HG03097 (cell line): Measurements from ENCODE around the gene ZNF284.
"Not testable (repeated sequence)": the region's sequence is repeated elsewhere in the genome, so short reads cannot be mapped to it uniquely, and the experiment has no call there.

Experiments used
- ATAC-seq: cut with Tn5 transposase; IDR thresholded peaks from one replicate; pipeline ENCODE4 v1.9.1; 2021; ENCODE audit not compliant: unreplicated experiment, low FRiP score

Gene ZNF284

DNA sequence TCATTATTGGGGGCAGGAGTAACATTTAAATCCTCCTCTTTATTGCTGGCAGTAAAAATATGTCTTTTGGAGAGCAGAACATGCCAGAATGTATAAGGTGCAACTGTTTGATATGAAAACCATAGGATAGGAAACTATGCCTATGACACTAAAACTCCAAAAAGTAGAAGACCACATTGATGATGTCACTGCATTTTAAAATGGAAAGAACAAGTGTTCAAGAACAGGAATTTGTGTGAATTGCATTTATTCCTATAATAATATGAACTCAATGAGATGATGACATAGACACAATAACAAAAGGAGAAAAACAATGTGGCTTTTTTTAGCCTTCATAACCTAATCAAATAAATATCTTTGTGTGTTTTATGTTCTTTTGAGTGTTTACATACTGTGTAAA, 37.5 kb downstream of the ZNF284 start:
- no peak for ATAC-seq

DNA sequence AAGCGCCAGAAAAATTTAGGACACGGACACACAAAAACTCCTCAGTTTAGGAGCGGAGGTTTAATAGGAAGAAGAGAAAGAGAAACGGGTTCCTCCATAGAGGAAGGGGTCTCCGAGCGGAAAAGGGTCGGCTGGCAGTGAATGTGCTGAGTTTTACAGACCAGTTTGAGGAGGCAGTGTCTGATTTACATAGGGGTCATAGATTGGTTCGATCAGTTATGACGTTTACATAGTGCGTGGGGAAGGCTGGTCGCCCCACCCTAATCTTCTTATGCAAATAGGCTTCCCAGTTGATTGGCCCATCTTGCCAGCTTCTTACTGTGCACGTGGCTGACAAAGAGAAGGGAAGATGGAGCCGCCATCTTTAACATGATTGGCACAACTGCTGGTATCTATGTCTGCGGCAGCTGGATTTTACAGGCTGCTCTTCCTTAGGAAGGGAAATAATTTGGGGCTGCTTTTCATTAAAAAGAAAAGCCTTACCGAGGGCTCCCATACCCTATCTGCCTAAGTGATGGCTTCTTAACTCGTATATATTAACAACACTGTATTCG, 40.0 kb downstream of the ZNF284 start:
- ATAC-seq = no peak

DNA sequence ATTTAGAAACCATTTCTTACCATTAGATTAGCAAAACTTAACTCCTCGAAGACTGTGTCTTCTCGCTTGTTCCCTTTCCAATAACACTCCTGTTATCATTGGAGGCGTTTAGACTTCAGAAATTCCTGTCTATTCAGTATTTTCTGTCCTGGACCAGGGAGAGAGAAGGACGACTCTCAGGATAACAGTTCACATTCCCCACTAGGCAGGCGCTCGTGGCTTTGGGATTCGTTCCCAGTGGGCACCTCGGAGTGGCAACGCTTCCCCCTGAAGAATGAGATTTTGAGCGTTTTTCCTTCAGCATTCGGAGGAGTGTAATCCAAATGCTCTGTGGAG, 40.8 kb downstream of the ZNF284 start:
- no peak for ATAC-seq

DNA sequence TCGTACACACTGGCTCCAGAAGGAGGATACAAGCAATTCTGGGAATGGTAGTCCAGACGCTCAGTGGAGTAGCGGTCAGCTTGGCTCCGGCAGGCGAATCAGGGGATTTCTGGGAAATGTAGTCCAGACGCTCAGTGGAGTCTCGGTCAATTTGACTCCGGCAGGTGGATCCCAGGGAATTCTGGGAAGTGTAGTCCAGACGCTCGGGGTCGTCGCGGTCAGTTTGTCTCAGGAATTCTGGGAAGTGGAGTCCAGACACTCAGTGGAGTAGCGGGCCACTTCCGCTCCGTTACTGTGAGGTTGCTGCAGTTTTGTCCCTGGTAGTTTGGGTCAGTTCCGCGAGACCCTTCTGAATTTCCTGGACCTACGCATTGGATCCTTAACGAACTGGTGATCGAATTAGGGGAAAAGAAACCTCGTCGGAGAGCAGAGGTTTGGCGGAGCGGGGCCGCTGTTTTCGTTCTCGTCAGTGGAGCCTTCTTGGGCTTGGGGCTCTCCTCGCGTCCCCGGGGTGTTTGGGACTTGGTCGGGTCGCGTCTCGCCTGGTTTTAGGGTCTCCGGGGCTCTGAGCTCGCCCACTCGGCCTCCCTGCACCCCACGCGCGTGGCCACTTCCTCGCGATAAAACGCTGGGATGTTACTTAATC, 41.3 kb downstream of the ZNF284 start, which contains the start of gene ZNF225:
TSS of gene ZNF225 (plus strand) at position 262 of the 646 bp plus-strand sequence. CDS start 2,429 bp downstream, outside the sequence.
- ATAC-seq = peak; percentile 93

DNA sequence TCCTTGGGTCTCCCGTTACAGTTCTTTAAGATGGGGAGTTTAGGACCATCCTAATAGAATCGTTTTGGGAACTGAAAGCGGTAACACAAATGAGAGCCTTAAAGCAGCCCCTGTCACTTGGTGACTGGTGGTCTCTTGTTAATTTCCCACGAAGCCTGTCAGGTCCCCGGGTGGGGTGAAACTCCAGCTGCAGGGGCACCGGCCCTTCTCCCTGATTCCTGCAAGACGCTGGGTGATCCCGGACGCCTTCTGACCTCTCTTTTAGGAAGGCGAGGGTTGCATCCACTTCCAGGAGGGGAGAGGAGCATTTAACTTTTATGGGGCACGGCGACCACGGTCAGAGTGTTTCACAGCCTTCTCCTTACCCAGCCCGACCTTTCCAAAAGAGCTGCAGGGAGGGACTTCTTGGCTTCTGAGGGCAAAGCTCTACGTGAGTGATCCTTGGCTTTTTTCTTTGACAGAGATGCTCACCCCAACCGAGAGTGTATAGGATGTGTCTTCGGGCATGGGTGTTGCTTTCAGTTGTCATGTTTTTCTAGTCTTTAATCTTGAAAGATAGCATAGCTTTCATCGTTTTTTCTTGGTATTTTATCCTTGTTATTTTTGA, 41.9 kb downstream of the ZNF284 start:
- ATAC-seq = no peak

DNA sequence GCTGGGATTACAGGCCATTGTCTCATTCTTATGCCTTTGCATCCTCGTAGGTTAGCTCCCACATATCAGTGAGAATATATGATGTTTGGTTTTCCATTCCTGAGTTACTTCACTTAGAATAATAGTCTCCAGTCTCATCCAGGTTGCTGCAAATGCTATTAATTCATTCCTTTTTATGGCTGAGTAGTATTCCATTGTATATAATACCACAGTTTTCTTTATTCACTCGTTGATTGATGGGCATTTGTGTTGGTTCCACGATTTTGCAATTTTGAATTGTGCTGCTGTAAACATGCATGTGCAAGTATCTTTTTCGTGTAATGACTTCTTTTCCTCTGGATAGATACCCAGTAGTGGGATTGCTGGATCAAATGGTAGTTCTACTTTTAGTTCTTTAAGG, 49.2 kb downstream of the ZNF284 start:
- ATAC-seq = not testable (repeated sequence)

DNA sequence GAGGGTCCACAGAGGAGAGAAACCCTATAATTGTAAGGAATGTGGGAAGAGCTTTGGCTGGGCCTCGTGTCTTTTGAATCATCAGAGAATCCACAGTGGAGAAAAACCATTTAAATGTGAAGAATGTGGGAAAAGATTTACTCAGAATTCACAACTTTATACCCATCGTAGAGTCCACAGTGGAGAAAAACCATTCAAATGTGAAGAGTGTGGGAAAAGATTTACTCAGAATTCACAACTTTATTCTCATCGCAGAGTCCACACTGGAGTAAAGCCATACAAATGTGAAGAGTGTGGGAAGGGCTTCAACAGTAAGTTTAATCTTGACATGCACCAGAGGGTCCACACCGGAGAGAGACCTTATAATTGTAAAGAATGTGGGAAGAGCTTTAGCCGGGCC, 60.0 kb downstream of the ZNF284 start:
- ATAC-seq = no peak
